H4 (cell line): ENCODE results near the gene INKA1. TPM values are rescaled to one million over a fixed set of nuclear protein-coding genes. Genes with fewer than 3 reads are reported as not detected.
"Not testable (repeated sequence)": the region's sequence is repeated elsewhere in the genome, so short reads cannot be mapped to it uniquely, and the experiment has no call there.

Experiments
- DNase-seq: peaks from one replicate; pipeline ENCODE4 v3.0.0-alpha.2; 2015; ENCODE audit warnings: low spot score
- total RNA-seq: library from RNA; depleted of rRNA; stranded (reverse); fragments of >200 nt; shearing (Covaris generic); gene quantifications from 2 replicates; pipeline ENCODE4 v1.2.3, GENCODE V29; 2014; rRNA removed

INKA1 gene
- total RNA-seq, 1 experiment from 2014 or later = 2.1 TPM

GRCh38 chr3:49807431-49808114 lies 4.5 kb downstream of the INKA1 start:
- DNase-seq = no peak

GRCh38 chr3:49812916-49813496 lies 9.9 kb downstream of the INKA1 start:
- DNase-seq = no peak

- DNase-seq = peak; percentile 63
Observed at GRCh38 chr3:49813497-49814174, 10.6 kb downstream of the INKA1 start, which contains the start of gene UBA7. UBA7 (minus strand) TSS chr3:49813953; CDS start chr3:49813787, 166 bp downstream.

GRCh38 chr3:49823131-49823530 lies 20.1 kb downstream of the INKA1 start:
- DNase-seq = not testable (repeated sequence)

- DNase-seq = no peak
Observed at GRCh38 chr3:49826016-49826415, 23.0 kb downstream of the INKA1 start.

GRCh38 chr3:49831341-49831740 lies 28.3 kb downstream of the INKA1 start:
- DNase-seq = no peak

GRCh38 chr3:49839193-49839809 lies 36.2 kb downstream of the INKA1 start:
- DNase-seq = peak; percentile 35

- DNase-seq = no peak
Observed at GRCh38 chr3:49840388-49840787, 37.3 kb downstream of the INKA1 start.

- DNase-seq = no peak
Observed at GRCh38 chr3:49841126-49841696, 38.1 kb downstream of the INKA1 start.

- DNase-seq = no peak
Observed at GRCh38 chr3:49841806-49842205, 38.7 kb downstream of the INKA1 start.

GRCh38 chr3:49842843-49843517 lies 39.9 kb downstream of the INKA1 start:
- no peak for DNase-seq

- DNase-seq = no peak
Observed at GRCh38 chr3:49844464-49845183, 41.6 kb downstream of the INKA1 start.

GRCh38 chr3:49845694-49846093 lies 42.6 kb downstream of the INKA1 start:
- DNase-seq = no peak

Other genes with a start within 250 kb of the INKA1 start
- 0.04 and 0.16 TPM in 2 replicates for gene BSN, start 248.8 kb upstream of the INKA1 start, total RNA-seq
- gene APEH, start 128.9 kb upstream of the INKA1 start, total RNA-seq = 78.3 and 86.6 TPM in 2 replicates
- 0.10 TPM in 1 of 2 replicates, not detected in the other for gene MST1, start 113.8 kb upstream of the INKA1 start, total RNA-seq
- gene RNF123, start 113.7 kb upstream of the INKA1 start, total RNA-seq = 8.4 and 11.8 TPM in 2 replicates
- gene AMIGO3, start 83.6 kb upstream of the INKA1 start, total RNA-seq = not detected in 2 replicates
- gene GMPPB, start 79.3 kb upstream of the INKA1 start, total RNA-seq = 11.9 and 15.1 TPM in 2 replicates
- gene IP6K1, start 16.7 kb upstream of the INKA1 start, total RNA-seq = 13.0 and 18.0 TPM in 2 replicates
- not detected in 2 replicates for gene CDHR4, start 3.4 kb upstream of the INKA1 start, total RNA-seq
- 10.4 and 13.2 TPM in 2 replicates for gene UBA7, start 10.7 kb downstream of the INKA1 start, total RNA-seq
- 4.4 and 5.7 TPM in 2 replicates for gene TRAIP, start 53.3 kb downstream of the INKA1 start, total RNA-seq
- gene CAMKV, start 66.6 kb downstream of the INKA1 start, total RNA-seq = not detected in 2 replicates
- 0.21 TPM in 1 of 2 replicates, not detected in the other for gene MST1R, start 100.6 kb downstream of the INKA1 start, total RNA-seq
- 3.0 and 3.9 TPM in 2 replicates for gene MON1A, start 126.5 kb downstream of the INKA1 start, total RNA-seq
- 17.1 and 31.5 TPM in 2 replicates for gene RBM6, start 136.9 kb downstream of the INKA1 start, total RNA-seq